GM21825 (cell line): ENCODE data around the gene ZNF14.
A peak's percentile ranks its signal among the peaks of the same experiment; 100 is the strongest.
"Not testable (repeated sequence)": the region's sequence is repeated elsewhere in the genome, so short reads cannot be mapped to it uniquely, and the experiment has no call there.

Experiments used
- ATAC-seq: cut with Tn5 transposase; IDR thresholded peaks from one replicate; pipeline ENCODE4 v1.9.1; 2021; ENCODE audit warnings: mild to moderate bottlenecking, moderate library complexity; ENCODE audit not compliant: unreplicated experiment

Gene ZNF14

DNA sequence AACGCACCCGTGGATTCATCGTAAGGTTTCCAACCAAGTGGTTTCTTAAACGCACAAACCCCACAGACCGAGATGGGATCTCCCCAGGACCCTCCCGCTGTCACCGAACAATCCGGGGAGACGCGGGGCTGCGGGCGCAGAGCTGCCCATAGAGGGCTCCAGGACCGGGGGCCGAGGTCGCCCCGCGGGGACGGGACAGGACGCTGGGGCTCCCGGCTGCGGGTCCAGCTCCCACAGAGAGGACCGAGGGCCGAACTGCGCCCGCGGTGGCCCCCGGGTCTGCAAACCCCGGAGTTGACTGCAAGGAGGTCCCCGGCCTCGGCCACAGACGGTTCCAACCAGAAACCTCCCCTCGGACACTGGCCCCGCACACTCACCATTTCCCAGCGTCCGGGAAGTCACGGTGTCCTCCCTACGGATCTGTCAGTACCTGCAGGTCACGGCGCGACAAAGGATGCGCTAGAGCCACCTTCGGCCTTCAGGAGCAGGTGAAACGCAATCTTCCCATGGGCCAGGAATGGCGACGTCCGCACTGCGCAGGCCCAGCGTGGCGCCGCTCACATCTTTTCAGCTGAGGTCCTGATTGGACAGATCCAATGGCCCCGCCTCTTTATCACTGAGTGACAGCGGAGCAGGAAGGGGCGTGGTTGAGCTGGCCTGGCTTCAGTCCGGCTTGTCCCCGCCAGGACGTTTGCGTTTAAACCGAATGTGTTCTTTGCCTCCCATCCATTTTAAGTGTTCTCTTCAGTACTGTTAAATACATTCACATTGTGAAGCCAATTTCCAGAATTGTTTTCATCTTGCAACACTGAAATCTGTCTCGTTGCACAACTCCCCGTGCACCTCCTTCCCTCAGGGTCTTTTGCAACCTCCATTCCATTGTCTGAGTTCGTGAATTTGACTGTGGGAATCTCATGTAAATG is at the start of gene ZNF14:
TSS of gene ZNF14 (minus strand) at position 534 of the 923 bp plus-strand sequence. CDS start at position 380, 154 bp downstream.
- ATAC-seq = peak; percentile 99

GRCh38 chr19:19781791-19782190 is 48.9 kb upstream of the ZNF14 start:
- ATAC-seq = not testable (repeated sequence)

GRCh38 chr19:19778666-19779065 is 45.8 kb upstream of the ZNF14 start:
- ATAC-seq = no peak

DNA sequence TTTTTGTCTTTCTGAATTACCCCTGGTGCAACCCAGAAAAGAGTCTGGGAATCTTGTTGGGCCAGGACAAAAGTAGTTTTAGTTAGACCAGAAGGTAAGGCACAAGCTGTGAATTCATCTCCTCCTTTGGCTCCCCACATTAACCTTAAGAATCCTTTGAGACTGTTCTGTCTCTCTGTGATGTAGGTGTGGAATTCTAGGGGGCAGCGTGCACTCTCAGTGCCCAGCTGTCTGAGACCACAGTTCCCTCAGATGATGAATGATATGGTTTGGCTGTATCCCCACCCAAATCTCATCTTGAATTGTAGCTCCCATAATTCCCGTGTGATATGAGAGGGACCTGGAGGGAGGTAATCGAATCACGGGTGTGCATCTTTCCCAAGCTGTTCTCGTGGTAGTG is 44.8 kb upstream of the ZNF14 start:
- no peak for ATAC-seq

DNA sequence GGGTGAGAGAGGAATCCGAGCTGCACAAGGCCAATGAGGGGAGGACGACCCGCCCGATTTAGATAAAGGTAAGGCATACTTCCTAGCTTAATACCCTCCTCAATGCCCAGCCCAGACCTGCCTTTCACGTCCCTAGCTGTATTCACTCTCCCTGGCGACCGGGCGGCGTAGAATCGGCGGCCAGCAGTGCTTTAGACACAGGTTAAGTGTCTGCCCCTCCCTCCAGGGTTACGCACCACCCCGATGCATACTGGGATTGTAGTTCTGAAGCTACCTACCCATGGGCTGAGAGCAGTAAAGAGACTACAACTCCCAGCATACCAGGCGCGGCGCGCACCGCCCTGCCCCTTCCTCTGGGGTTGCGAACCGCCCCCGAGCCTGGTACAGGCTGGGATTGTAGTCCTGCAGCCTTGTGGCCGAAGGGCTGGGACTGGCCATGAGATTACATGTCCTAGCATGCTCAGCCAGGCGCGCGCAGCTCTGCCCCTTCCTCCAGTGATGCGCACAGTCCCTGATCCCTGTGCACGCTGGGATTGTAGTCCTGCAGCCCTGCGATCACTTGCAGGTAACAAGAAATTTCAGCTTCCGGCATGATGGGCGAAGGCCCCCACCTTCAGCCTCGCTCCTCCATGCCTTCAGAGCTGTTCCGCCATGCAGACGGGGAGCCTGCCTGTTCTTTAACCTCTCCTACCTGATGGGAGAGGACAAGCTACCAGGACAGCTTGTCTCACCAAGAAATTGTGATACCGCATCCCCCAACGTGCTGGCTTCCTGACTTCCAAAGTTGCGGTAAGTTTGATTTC is 43.5 kb upstream of the ZNF14 start:
- peak; percentile 99 for ATAC-seq

- no peak for ATAC-seq
Measured at GRCh38 chr19:19775891-19776205, 42.9 kb upstream of the ZNF14 start.

DNA sequence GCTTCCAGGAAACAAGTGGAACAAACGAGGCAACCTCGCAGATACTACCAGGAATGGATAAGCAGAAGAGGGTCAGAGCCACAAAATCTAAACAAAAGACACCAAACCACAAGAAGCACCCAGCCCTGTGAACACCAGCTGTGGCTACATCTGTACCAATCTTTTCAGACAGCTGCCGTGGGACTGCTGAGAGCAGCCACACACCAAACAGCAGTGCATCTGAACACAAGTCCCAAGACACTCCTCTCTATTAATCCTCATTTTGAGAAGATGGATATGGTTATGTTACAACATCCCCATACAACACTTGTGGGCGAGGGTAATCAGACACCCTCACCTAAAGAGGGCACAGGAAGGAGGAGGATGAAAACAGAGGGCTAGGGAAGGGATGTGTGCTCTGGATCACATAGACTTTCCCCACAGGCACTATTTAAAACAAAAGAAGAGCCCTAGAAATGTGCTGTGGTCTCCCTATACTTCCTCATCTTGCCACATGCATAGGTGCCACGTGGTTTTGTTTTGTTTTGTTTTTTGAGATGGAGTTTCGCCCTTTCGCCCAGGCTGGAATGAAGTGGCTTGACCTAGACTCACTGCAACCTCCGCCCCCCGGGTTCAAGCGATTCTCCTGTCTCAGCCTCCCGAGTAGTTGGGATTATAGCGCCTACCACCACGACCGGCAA is 41.6 kb upstream of the ZNF14 start:
- ATAC-seq = no peak

DNA sequence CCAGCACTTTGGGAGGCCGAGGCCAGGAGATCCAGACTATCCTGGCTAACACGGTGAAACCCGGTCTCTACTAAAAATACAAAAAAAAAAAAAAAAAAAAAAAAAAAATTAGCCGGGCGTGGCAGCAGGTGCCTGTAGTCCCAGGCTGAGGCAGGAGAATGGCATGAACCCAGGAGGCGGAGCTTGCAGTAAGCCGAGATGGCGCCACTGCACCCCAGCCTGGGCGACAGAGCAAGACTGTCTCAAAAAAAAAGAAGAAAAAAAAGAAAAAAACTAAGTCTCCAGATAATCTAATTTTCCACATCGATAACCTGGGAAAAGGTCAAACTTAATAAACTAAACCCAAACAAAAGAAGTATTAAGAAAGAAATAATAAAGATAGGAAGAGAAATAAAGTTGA is 39.1 kb upstream of the ZNF14 start:
- not testable (repeated sequence) for ATAC-seq

DNA sequence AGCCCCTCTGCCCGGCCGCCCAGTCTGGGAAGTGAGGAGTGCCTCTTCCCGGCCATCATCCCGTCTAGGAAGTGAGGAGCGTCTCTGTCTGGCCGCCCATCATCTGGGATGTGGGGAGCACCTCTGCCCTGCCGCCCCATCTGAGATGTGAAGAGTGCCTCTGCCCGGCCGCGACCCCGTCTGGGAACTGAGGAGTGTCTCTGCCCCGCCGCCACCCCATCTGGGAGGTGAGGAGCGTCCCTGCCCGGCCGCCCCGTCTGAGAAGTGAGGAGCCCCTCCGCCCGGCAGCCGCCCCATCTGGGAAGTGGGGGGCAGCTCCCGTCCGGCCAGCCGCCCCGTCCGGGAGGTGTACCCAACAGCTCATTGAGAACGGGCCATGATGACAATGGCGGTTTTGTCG is 37.1 kb upstream of the ZNF14 start:
- not testable (repeated sequence) for ATAC-seq

GRCh38 chr19:19758164-19758563 is 25.3 kb upstream of the ZNF14 start:
- no peak for ATAC-seq

GRCh38 chr19:19752760-19753403 is 20.0 kb upstream of the ZNF14 start:
- no peak for ATAC-seq

- ATAC-seq = no peak
Measured at GRCh38 chr19:19751846-19752245, 18.9 kb upstream of the ZNF14 start.

- no peak for ATAC-seq
Measured at GRCh38 chr19:19750842-19751790, 18.2 kb upstream of the ZNF14 start.

DNA sequence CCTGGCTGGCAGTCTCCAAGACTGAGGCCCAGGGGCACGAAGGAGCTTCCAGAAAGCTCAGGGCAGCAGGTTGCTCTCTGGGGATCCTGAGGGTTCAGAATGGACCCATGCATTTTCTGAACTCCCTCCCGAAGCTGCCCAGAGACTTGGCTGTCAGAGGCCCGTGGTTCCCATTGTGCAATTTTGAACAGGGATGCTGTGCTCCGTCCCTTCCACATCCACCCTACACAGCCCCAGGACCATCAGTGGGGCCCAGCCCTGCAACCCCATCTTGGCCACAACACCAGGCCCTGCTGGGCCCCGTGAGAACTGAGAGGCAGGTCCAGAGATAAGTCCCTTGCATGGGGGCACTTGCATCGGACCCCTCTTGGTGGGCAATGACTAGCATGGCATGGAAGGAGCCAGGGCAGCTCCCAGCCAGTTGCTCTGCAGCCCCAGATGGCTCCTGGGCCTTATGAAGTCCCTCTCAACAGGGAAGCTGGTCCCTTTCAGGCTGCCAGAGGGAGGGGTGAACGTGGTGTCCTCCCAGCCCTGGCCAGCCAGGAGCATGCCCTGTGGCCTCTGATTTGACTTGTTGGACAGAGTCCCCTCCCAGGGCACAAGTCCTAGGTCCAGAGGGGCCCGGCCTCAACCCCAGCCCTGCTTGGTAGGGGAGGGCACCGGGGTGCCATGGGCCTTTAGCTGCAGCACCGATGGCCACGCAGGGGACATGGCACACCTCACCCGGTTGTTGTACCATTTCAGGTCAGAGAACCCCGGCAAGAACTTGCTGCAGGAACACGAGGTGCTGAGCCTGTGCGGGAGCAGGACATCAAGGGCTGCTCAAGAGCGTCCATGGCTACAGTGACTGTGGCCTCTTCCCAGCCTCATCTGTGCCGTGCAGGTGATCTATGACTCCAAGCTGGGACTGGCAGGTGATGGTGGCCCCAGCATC is 17.3 kb upstream of the ZNF14 start:
- no peak for ATAC-seq

DNA sequence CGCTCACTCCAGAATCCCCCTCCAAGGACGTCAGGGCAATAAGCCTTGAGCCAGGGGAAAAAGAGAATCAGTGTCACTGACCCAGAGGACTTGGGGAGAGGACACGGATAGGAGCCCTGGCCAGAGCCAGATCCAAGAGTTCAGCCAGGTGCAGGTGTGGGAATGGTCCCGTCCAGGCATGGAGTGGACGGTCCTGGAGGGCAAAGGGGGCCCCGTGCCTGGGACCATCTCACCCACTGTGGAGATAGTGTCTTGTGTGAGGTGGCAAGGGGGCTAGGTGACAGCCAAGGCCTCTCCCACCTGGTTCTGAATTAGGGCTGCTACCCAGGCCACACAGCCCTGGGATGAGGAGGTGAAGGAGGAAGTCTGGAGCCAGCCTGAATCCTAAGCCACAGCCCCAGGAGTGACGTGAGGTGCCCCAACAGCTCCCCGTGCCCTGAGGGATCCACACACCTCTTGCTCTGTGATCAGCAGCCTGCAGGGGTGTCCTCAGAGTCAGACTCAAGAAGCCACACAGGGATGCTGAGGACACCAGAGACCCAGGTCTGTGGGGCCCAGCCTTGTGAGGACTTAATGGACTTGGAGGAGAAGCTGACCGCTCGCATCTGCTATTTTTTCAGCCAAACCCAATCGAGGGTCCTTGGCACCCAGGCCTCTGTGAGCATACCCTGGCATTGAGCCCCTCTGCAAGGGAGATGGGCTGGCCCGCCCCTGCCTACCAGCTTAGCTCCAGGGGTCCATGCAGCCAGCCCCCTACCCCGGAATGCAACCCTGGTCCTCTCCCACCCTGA is 16.4 kb upstream of the ZNF14 start:
- ATAC-seq = no peak

DNA sequence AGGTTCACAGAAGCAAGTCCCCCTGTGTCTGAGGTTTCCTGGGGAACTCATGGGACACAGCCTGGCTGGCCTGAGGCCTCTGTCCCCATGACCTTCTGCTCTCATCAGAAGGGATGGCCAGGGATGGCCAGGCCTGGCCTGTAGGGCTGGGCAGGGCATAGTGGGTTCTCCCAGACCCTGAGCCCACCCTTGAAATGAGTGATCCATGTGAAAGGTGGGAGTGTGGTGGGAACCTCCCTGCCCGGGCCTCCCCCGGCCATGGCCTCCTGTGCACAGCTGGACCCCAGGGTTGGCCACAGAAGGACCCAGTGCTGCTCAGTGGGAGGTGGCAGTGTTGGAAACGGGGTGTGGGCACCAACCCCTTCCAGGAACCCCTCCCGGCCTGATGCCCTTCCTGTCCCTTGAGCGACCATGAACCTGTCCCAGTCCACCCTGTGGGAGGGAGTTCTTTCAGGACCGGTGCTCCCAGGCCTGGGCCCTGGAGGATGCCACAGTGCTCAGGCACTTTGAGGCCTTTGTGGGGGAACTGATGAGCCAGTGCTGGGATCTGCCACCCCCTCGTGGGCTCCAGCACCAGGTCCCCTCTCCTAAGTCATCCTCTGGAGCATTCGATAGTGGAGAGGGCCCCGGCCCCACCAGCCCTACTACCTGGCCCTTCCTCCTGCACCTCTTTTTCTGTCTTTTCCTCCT is 15.5 kb upstream of the ZNF14 start:
- ATAC-seq = no peak
